HG03159 (cell line): ENCODE results near the gene ATP6V1G2.
"Not testable (repeated sequence)": the region's sequence is repeated elsewhere in the genome, so short reads cannot be mapped to it uniquely, and the experiment has no call there.

Source experiments
- ATAC-seq: cut with Tn5 transposase; IDR thresholded peaks from one replicate; pipeline ENCODE4 v1.9.1; 2021; ENCODE audit warnings: mild to moderate bottlenecking, moderate library complexity; ENCODE audit not compliant: unreplicated experiment

The ATP6V1G2 gene

DNA sequence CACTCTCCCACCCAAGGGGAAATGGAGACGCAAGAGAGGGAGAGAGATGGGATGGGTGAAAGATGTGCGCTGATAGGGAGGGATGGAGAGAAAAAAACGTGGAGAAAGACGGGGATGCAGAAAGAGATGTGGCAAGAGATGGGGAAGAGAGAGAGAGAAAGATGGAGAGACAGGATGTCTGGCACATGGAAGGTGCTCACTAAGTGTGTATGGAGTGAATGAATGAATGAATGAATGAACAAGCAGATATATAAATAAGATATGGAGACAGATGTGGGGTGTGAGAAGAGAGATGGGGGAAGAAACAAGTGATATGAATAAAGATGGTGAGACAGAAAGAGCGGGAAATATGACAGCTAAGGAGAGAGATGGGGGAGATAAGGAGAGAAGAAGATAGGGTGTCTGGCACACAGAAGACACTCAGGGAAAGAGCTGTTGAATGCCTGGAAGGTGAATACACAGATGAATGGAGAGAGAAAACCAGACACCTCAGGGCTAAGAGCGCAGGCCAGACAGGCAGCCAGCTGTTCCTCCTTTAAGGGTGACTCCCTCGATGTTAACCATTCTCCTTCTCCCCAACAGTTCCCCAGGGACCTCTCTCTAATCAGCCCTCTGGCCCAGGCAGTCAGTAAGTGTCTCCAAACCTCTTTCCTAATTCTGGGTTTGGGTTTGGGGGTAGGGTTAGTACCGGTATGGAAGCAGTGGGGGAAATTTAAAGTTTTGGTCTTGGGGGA is 29.7 kb upstream of the ATP6V1G2 start:
- ATAC-seq, result no peak

DNA sequence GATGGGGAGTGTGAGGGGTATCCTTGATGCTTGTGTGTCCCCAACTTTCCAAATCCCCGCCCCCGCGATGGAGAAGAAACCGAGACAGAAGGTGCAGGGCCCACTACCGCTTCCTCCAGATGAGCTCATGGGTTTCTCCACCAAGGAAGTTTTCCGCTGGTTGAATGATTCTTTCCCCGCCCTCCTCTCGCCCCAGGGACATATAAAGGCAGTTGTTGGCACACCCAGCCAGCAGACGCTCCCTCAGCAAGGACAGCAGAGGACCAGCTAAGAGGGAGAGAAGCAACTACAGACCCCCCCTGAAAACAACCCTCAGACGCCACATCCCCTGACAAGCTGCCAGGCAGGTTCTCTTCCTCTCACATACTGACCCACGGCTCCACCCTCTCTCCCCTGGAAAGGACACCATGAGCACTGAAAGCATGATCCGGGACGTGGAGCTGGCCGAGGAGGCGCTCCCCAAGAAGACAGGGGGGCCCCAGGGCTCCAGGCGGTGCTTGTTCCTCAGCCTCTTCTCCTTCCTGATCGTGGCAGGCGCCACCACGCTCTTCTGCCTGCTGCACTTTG is 29.0 kb upstream of the ATP6V1G2 start, which contains the start of gene TNF:
Gene TNF, plus strand, starts transcription at position 231 of the 567 bp plus-strand sequence. Its CDS starts 177 bp downstream, at position 408.
- no peak for ATAC-seq

GRCh38 chr6:31574106-31575061 is 28.0 kb upstream of the ATP6V1G2 start:
- ATAC-seq, result no peak

- no peak for ATAC-seq
These were observed 27.1 kb upstream of the ATP6V1G2 start for GRCh38 chr6:31573239-31574105.

DNA sequence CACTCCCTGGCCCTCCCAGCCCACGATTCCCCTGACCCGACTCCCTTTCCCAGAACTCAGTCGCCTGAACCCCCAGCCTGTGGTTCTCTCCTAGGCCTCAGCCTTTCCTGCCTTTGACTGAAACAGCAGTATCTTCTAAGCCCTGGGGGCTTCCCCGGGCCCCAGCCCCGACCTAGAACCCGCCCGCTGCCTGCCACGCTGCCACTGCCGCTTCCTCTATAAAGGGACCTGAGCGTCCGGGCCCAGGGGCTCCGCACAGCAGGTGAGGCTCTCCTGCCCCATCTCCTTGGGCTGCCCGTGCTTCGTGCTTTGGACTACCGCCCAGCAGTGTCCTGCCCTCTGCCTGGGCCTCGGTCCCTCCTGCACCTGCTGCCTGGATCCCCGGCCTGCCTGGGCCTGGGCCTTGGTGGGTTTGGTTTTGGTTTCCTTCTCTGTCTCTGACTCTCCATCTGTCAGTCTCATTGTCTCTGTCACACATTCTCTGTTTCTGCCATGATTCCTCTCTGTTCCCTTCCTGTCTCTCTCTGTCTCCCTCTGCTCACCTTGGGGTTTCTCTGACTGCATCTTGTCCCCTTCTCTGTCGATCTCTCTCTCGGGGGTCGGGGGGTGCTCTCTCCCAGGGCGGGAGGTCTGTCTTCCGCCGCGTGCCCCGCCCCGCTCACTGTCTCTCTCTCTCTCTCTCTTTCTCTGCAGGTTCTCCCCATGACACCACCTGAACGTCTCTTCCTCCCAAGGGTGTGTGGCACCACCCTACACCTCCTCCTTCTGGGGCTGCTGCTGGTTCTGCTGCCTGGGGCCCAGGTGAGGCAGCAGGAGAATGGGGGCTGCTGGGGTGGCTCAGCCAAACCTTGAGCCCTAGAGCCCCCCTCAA is 25.9 kb upstream of the ATP6V1G2 start, which contains the start of gene LTA:
Gene LTA, plus strand, starts transcription at position 249 of the 871 bp plus-strand sequence. Its CDS starts 454 bp downstream, at position 703.
- peak; percentile 37 for ATAC-seq

DNA sequence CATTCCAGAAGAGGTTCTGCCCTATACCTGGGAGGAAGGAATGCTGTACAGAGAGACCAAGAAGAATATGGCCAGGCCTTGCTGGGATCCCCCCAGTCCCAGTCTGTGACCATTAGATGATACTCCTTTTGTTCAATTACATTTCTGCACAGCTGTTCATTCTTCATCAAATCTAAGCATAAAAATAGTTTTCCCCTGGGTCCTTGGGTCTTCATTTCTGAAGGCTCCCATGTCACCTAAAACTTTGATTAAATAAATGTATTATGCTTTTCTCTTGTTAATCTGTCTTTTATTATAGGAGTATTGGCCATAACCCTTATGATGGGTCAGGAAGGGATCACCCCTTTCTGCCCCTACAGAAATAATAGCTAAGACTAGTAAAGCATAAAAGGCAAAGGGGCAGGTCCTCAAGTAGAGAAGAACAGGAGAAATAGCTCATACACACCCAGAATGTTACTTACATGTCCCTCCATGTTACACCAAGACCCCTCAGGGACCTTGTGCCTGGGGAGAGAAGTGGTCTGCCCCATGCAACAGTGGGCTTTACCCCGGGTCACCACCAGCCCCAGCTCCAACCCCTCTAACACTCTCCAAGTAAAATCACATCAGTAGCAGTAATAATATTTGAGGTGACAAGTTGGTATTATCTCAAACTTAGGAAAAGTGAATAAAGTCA is 23.6 kb upstream of the ATP6V1G2 start:
- no peak for ATAC-seq

GRCh38 chr6:31568537-31568961 is 22.1 kb upstream of the ATP6V1G2 start:
- peak; percentile 70 for ATAC-seq

DNA sequence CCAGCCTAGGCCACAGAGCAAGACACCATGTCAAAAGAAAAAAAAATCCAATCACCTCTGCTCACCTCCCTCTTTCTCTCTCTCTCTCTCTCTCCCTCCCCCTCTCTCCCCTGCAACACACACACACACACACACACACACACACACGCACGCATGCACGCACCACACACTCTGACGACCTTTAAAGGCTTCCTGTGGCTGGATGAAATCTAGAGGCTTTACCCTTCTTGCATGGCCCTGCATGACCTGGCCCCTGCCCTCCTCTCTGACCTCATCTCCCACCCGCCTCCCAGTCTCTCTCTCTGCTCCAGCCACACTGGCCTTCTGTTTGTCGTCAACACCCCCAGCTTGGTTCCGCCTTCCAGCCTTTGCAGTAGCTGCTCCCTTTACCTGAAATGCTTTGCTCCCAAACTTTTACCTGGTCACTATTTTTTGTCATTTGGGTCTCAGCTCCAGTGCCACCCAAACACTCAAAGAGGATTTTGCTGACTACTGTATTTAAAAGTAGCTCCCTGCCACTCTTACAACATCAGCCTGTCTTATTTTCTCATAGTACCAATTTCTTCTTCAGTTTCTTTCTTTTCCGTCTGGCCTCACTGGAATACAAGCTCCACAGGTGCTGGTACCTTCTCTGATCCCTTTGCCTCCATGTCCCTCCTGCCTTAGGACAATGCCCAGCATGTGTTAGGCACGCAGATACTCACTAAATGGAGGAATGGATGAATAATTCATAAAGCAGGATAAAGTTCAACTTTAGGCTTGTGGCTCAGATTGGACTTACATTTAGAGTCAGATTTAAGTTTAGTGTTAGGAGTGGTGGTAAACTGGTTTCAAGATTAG is 21.3 kb upstream of the ATP6V1G2 start:
- ATAC-seq, result no peak

DNA sequence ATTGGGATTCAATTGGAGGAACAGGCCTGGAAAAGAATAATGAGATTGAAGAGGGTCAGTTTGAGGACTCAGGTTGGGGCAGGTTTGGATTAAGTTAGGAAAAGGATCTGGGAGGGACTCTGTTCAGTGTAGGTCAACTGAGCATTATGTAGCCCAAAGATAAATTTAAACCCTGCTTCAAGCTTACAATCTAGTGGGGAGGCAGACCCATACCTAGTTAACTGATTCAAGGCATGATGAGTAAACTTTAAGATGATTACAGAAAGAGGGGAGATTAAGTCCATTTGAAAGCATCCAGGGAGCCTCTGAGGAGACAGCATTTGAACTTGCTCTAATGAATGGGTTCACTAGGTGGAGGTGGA is 14.3 kb upstream of the ATP6V1G2 start:
- ATAC-seq, result no peak

DNA sequence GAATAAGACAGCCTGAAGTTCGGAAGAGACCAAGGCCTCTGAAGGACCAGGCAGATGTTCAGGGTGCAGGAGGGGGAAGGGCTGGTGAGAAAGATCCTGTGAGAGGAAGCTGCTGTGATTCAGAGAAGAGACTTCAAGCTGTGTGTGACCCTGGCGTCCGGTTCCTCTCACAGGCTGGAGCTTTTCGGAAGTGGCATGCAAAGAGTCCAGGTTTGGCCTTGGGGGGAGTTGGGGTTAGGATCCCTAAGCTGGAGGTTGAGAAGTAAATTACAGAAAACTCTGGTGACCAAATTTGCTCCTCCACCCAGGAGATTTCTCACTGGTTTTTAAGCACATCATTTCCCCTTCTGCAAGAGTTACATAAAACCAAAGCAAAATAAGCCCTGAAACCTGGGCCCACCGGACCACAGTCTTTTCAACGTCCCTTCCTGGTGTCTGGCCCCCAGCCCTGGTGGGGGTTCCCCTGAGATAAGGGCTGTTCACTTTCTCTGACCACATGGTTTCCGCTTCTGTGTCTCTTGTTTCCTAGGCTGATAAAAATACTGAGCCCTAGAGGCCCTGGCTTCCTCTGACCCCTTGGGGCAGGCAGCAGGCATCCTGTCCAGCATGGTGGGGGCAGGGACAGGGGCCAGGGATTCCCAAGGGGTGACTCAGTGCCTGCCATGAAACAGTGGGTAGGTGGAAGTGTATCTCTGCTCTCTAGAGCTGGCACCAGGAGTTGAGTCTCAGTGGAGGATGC is 13.7 kb upstream of the ATP6V1G2 start:
- ATAC-seq, result peak; percentile 67

DNA sequence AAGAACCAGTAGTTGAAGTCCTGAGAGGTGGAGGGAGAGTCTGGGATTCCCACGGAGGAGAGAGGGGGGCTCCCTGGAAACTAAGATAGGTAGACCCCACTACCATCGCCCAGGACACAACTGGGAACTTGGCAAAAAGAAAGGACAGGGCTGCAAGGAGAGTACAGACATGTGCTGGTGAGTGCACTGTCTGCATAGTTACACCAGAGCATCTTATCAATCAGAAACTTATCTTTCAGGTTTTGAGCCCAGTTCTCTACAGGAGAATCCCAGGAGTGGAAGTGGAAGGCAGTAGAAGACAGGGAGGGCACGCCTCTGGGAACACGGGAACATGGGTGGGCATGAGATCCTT is 13.2 kb upstream of the ATP6V1G2 start:
- ATAC-seq, result no peak

GRCh38 chr6:31558631-31559500 is 12.5 kb upstream of the ATP6V1G2 start:
- no peak for ATAC-seq

GRCh38 chr6:31558318-31558625 is 11.9 kb upstream of the ATP6V1G2 start:
- no peak for ATAC-seq

DNA sequence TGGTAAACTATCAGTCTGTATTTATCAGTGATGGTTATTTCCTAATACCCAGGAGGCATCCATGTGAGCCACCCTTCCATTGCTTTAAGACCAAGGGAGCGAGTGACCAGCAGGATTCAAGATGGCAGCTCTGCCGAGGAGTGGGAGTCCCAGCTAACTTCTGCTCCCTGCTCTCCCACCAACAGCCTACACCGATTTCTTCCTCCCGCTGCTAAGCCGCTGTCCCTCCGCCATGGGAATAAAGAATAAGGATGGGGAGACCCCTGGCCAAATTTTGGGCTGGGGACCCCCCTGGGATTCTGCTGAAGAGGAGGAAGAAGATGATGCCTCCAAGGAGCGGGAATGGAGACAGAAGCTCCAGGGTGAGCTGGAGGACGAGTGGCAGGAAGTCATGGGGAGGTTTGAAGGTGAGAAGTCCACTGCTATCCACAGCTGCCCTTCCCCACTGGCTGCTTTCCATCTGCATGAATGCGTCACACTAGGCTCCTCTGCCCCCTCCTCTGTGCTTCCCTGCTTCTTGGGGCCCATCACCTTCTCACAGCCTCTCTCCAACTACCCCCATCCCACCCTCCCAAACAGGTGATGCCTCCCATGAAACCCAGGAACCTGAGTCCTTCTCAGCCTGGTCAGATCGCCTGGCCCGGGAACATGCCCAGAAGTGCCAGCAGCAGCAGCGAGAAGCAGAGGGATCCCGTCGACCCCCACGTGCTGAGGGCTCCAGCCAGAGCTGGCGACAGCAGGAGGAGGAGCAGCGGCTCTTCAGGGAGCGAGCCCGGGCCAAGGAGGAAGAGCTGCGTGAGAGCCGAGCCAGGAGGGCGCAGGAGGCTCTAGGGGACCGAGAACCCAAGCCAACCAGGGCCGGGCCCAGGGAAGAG is 11.3 kb upstream of the ATP6V1G2 start:
- ATAC-seq, result no peak

- no peak for ATAC-seq
These were observed 9.9 kb upstream of the ATP6V1G2 start for GRCh38 chr6:31556307-31556706.

- ATAC-seq, result not testable (repeated sequence)
These were observed 5.0 kb upstream of the ATP6V1G2 start for GRCh38 chr6:31551371-31551770.
